HT1080 (cell line): ENCODE data around the gene PRKAR2A. TPM values are rescaled to one million over a fixed set of nuclear protein-coding genes. Genes with fewer than 3 reads are reported as not detected.

Experiments used
- DNase-seq: peaks from one replicate; pipeline ENCODE4 v3.0.0-alpha.2; 2015; ENCODE audit warnings: low read depth
- polyA plus RNA-seq, 2 experiments: library from polyadenylated mRNA; depleted of rRNA; stranded (reverse); fragments of >200 nt; gene quantifications; 2 replicates each; pipeline ENCODE4 v1.2.3, GENCODE V29; 2015
- total RNA-seq: library from RNA; depleted of rRNA; stranded (reverse); fragments of >200 nt; shearing (Covaris generic); gene quantifications from 2 replicates; pipeline ENCODE4 v1.2.3, GENCODE V29; 2014; rRNA removed

PRKAR2A gene
- 34.2 and 42.6 TPM in 2 replicates for total RNA-seq
- 19.7 and 23.9 TPM in 2 replicates for polyA plus RNA-seq (2015; cell fraction: cytosol; rRNA removed)
- 16.5 and 17.0 TPM in 2 replicates for polyA plus RNA-seq (2015; cell fraction: nucleus; rRNA removed)

GRCh38 chr3:48847504-48848423, at the start of gene PRKAR2A:
TSS of gene PRKAR2A (minus strand) at chr3:48847874. CDS start at chr3:48847596, 278 bp downstream.
- peak; percentile 86 for DNase-seq

- DNase-seq, result no peak
Observed at GRCh38 chr3:48896936-48897335, 49.3 kb upstream of the PRKAR2A start.

- DNase-seq, result no peak
Observed at GRCh38 chr3:48894516-48894915, 46.8 kb upstream of the PRKAR2A start.

- DNase-seq, result no peak
Observed at GRCh38 chr3:48891606-48892005, 43.9 kb upstream of the PRKAR2A start.

- DNase-seq, result no peak
Observed at GRCh38 chr3:48885753-48886152, 38.1 kb upstream of the PRKAR2A start.

GRCh38 chr3:48881652-48882114, 34.0 kb upstream of the PRKAR2A start:
- no peak for DNase-seq

GRCh38 chr3:48881006-48881405, 33.3 kb upstream of the PRKAR2A start:
- DNase-seq, result no peak

- no peak for DNase-seq
Observed at GRCh38 chr3:48879994-48880377, 32.3 kb upstream of the PRKAR2A start.

- no peak for DNase-seq
Observed at GRCh38 chr3:48879307-48879993, 31.8 kb upstream of the PRKAR2A start.

- DNase-seq, result no peak
Observed at GRCh38 chr3:48877671-48878070, 30.0 kb upstream of the PRKAR2A start.

GRCh38 chr3:48863122-48863521, 15.4 kb upstream of the PRKAR2A start:
- peak; percentile 65 for DNase-seq

GRCh38 chr3:48859206-48859605, 11.5 kb upstream of the PRKAR2A start:
- no peak for DNase-seq

- DNase-seq, result no peak
Observed at GRCh38 chr3:48858709-48859108, 11.0 kb upstream of the PRKAR2A start.

GRCh38 chr3:48857641-48858040, 10.0 kb upstream of the PRKAR2A start:
- no peak for DNase-seq

GRCh38 chr3:48856469-48856868, 8.8 kb upstream of the PRKAR2A start:
- DNase-seq, result no peak

- DNase-seq, result peak; percentile 31
Observed at GRCh38 chr3:48855681-48856447, 8.2 kb upstream of the PRKAR2A start.

GRCh38 chr3:48852151-48852550, 4.5 kb upstream of the PRKAR2A start:
- DNase-seq, result no peak

- DNase-seq, result no peak
Observed at GRCh38 chr3:48851407-48851806, 3.7 kb upstream of the PRKAR2A start.

GRCh38 chr3:48848816-48849515, 1.3 kb upstream of the PRKAR2A start:
- no peak for DNase-seq

- DNase-seq, result peak; percentile 74
Observed at GRCh38 chr3:48847053-48847503, 596 bp downstream of the PRKAR2A start.

- no peak for DNase-seq
Observed at GRCh38 chr3:48845170-48845569, 2.5 kb downstream of the PRKAR2A start.
